Islet of Langerhans (tissue), 1 donor: ENCODE data around the gene CA12.
"Not testable (repeated sequence)": the region's sequence is repeated elsewhere in the genome, so short reads cannot be mapped to it uniquely, and the experiment has no call there.

Experiments used
- FAIRE-seq: peaks from one replicate; lab custom pipeline; 2011; peaks lifted over from hg19 to GRCh38; lab: Jason Lieb, UNC

Gene CA12

DNA sequence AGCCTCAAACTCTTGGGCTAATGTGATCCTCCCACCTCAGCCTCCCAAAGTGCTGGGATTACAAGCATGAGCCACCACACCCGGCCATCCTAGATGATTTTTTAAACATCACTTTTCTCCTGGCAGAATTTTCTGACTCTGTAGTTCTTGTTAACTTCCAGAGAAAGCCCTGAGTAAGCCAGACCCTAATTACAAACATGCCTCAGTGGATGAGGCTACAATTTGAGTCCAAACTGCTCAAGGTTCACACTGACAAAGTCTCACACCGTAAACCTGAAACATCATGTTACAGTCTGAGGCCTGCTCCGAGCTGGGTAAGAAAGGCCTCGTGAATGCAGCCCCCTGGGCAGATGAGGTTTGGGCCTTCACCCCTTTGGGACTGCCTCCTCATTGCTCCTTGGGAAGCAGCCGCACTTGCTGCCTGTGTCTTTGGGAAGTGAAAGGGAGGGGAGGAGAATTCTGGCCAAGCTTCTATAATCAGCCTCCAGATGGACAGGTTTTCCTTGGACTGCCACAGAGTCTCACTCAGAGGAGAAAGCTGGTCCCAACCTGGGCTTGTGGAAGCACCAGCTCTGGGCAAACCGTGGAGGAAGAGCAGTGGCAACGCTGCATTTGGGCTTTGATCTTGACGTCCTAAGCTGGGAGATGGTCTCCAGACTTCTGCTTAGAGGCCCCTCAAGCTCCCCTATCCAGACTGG is 46.0 kb downstream of the CA12 start:
- no peak for FAIRE-seq

GRCh38 chr15:63334821-63335220 is 46.8 kb downstream of the CA12 start:
- FAIRE-seq: no peak

DNA sequence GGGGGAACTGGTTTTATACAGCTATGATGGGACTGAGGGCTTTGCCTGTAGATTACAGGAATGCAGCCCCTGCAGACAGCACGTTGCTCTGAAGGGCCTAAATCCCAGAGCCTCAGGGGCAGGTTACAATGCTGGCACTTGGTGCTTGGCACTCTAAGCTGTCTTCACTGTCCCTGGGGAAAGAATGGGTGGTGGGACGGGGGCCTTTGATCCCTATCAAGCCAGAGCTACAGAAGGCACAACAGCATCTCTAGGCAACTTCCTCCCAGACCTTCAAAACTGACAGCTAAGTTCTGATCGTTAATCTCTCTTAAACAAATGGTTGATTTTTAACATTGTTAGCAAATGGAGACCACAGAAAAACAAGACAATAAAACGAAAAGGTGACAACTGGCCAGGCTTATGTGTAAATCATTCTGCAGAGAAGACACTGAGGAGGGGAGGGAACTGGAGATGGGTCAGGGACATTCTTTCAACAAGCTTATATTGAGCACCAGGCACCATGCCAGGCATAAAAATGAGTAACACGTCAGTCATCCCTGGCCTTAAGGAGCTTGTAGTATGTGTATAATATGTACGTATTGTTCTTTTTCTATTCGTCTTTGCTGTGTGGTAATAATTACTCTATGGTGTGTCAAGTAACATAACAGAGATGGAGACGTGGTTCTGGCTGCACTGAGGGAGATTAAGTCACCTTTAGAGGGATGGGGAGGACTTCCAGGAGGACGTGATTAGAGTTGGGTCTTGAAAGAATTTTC is 49.1 kb downstream of the CA12 start:
- no peak for FAIRE-seq

DNA sequence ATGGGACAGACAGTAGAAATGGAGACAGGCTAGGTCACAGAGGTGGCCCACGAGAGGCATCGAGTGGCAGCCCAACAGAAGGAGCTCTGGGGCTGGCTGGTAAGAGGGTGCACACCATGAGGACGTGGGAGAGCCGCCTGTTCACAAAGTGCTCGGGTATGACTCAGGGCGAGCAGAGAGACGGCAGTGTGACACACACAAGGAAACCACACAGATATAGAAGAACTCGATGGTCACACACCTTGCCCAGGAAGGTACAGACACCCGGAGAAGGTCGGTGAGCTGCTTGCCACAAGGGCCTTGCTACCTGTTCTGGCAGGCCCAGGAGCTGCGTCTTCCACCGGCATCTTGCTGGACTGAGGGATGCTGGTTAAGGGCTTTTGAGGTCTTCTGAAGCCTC is 50.2 kb downstream of the CA12 start:
- no peak for FAIRE-seq

- no peak for FAIRE-seq
Observed at GRCh38 chr15:63330926-63331325, 50.7 kb downstream of the CA12 start.

- FAIRE-seq: no peak
Observed at GRCh38 chr15:63329567-63330350, 51.9 kb downstream of the CA12 start.

DNA sequence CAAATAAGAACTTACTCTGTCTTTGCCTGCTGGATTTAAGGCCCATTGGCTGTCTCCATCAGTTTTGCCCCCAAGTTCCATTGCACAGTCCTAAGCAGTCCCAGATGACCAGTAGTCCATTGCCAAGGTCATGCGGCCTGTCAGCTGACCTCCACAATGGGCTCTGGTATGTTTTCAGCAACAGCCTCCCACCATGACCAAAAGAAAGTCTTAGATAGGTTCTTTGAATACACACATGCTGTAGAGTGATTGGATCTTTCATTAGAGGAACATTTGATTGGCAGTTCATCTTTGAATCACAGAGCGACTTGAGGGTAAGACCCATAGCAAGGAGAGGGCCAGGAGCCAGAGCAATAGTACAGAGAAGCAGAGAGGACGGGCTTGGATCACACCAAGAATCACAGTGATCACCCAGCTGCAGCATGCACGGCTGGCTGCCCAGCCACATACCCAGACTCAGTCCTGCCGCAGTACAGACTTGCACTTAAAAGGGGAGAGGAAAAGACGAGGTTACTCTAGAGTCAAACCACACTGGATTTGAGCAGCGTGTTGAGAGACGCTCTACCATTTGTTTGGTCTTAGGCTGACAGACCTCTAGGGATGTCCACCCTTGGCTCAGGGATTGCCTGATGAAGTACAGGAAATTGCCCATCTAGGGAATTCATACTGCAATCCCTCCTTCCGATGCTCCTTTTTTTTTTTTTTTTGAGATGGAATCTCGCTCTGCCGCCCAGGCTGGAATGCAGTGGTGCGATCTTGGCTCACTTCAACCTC is 53.8 kb downstream of the CA12 start:
- no peak for FAIRE-seq

DNA sequence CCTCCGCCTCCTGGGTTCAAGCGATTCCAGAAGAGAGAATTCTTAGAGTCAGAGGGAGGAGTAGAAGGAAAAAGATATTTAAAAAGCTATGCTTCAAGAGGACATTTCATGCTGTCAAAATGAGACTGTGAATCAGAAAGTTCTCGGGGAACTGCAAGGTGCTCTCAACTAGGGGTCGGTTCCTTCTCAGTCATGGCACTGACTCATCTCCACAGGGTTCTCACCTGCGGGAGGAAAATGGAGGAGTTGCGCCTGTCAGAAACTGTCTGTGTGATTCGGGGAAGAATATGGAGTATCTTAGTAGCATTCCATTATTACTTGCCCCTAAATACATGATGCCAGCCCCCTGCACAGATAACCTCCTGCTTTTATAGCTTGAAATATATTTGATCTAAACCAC is 56.9 kb downstream of the CA12 start:
- no peak for FAIRE-seq

DNA sequence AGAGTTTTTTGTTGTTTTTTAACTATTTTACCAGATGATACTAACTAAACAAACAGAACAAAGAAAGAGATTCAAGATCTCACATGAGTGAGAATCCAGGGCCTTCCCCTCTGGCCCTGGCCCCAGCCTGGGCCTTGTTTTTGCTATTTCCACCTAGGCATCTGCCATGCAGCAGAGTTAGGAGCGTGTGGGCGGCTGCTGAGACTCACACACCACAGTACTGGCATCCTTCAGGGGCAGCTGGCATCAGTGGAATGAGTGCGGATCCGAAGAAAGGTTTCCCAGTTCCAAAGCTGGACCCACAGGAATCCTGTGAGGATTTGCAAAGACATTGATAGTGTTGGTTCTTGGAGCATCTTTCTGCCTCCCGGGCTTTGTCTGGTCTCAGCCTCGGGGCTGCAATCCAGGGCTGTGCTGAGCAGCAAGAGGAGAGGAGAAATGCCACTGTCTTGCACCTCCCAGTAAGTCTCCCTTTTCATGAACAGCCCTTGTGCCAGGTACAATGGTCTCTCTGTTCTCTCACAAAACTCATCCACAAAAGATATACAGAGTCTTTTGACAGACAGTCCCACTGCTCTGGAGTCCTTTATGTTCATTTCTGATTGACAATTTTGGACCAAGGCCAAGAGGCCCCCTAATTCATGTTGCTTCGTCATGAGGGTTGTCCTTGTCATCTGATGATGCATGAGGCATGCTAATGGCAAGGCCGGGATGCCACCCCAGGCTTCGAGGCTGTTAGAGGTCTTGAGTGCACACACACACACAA is 57.7 kb downstream of the CA12 start:
- no peak for FAIRE-seq

- no peak for FAIRE-seq
Observed at GRCh38 chr15:63322541-63322940, 59.1 kb downstream of the CA12 start.

DNA sequence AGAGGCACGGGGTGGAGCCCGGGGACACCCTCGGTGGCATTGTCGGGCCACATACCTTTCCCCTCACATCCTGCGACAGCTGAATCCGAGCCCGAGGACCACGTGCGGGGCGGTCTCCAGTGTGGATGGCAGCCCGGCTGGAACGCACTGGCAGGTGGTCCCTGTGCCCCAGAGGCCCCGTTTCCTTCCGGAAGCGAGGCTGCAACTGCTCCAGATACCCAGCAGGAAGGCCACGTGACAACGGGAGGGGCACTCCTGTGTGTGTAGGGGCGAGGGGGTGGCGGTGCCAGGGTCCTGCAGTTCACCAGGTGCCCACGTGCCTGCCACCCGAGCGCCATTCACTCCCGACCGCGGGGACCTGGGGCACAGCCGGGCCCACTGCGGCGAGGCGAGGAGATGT is 60.2 kb downstream of the CA12 start:
- FAIRE-seq: no peak

DNA sequence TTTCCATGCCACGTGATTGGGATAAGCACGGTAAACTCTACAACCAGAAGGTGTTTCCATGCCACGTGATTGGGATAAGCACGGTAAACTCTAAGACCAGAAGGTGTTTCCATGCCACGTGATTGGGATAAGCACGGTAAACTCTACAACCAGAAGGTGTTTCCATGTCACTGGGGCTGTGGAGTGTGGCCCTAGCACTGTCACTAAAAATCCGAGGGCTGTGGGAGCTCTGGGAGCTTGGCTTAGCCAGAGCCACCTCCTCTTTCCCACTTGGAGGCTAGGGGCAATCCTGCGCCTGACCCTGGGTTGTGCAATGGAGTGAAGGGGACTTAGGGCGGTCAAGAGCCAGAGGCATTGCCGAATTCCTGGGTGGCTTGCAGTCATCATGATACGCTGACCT is 60.7 kb downstream of the CA12 start:
- not testable (repeated sequence) for FAIRE-seq

DNA sequence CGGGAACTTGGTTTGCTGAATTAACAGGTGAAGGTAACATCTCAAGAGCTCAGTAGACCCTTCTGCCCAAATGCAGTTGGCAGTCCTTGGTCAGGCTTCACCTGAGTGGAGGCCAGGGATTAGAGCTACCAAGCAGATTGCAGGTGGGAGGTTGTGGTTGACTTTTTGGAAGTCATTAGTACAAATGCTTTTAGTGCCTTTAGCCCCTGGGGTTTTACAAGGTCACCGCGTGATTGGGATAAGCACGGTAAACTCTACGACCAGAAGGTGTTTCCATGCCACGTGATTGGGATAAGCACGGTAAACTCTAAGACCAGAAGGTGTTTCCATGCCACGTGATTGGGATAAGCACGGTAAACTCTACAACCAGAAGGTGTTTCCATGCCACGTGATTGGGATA is 61.2 kb downstream of the CA12 start:
- not testable (repeated sequence) for FAIRE-seq

DNA sequence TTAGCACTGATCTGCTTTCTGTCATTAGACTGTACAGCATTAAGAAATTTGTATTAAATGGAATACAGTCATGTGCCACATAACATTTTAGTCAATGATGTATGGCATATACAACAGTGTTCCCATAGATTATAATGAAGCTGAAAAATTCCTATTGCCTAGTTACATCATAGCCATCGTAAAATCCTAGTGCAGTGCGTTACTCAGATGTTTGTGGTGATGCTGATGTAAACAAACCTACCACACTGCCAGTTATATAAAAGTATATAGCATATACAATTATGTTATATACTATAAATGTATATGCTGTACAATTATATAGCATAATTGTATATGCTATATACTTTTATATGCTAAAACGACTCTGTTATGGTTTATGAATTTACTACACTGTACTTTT is 62.6 kb downstream of the CA12 start:
- FAIRE-seq: no peak

DNA sequence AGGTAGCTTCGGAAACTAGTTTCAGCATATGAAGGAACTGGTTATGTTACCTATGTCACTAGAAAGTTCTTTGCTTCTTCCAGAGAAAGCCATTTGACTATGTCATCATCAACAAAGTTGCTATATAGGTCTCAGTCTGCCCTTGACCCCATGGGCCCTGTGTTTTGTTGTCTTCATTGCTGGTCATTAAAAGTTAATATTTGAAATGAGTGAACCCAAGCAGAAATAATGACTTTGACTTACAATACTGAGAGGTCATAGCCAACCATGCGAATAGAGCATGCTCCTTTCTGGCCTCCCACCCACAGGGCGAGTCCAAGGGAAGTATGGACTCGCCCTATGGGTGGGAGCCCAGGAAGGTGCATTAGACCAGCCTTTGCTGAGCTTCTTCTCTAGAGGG is 63.3 kb downstream of the CA12 start:
- FAIRE-seq: no peak

DNA sequence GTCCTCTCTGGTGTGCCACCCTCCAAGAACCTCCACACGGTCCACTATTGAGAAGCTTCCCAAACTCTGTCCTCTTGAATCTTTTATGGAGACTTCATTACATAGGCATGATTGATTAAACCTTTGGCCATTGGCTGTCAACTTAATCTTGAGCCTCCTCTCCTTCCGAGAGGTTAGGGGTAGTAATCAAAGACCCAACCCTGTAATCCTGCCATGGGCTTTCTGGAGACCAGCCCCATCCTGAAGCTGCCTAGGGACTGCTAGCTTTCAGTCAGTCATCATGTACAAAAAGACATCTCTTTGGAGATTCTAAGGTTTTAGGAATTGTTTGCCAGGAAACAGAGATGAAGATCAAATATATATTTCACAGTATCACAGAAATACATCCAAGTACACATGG is 67.2 kb downstream of the CA12 start:
- FAIRE-seq: no peak

GRCh38 chr15:63313825-63314224 is 67.8 kb downstream of the CA12 start:
- FAIRE-seq: no peak

DNA sequence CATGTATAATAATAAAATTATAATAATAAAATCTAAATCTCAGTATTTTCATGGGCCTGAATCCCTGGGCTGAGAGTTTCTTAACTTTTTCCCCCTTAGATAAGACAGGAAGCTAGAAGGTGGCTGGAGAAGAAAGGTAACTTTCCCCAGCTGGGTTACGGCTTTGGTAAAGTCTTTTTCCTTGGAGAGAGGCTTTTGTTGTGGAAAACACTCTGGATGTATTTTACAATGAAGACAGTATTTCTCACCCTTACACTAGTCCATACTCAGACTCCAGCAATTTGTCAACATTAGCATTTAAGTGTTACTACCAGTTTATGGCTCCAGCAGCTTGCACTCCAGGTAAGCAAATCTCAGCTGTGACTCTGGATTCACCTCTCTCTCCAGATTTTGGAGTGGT is 69.4 kb downstream of the CA12 start:
- no peak for FAIRE-seq

DNA sequence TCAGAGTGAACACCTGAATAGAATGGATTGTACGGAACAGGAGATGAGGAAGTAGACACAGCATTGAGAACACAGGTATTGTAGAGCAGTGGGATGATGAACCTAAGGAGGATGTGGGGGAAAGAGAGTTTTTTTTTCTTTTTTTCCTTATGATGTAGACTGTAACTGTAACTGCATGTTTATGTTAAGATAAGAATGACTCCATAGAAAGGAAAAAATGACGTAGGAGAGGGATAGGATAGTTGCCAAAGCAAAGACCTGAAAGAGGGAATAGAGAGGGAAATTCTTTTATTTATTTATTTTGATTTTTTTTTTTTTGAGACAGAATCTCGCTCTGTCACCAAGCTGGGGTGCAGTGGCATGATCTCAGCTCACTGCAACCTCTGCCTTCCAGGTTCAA is 71.0 kb downstream of the CA12 start:
- FAIRE-seq: no peak

DNA sequence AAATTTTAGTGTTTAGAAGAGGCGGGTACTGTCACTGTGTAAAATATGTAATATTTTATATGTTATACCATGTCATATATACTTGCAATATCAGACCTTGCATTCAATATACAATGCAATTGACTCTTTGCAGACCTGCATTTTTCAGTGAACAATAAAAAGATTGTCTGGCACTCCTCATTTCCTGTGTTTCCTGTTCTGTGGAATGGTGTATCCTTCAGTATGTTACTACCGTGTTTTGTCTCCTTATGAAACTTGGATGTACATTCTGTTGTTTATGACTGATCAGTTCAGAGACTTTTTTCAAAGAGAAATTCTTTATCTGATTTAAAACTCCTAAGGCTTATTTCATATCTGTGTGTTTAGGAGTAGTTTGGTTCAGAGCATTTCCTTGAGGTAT is 72.7 kb downstream of the CA12 start:
- FAIRE-seq: no peak

GRCh38 chr15:63308491-63308890 is 73.2 kb downstream of the CA12 start:
- FAIRE-seq: no peak
